ENCODE measurements around the gene SPTLC1.
"Not testable (repeated sequence)": the region's sequence is repeated elsewhere in the genome, so short reads cannot be mapped to it uniquely, and the experiment has no call there.

SPTLC1 gene

DNA sequence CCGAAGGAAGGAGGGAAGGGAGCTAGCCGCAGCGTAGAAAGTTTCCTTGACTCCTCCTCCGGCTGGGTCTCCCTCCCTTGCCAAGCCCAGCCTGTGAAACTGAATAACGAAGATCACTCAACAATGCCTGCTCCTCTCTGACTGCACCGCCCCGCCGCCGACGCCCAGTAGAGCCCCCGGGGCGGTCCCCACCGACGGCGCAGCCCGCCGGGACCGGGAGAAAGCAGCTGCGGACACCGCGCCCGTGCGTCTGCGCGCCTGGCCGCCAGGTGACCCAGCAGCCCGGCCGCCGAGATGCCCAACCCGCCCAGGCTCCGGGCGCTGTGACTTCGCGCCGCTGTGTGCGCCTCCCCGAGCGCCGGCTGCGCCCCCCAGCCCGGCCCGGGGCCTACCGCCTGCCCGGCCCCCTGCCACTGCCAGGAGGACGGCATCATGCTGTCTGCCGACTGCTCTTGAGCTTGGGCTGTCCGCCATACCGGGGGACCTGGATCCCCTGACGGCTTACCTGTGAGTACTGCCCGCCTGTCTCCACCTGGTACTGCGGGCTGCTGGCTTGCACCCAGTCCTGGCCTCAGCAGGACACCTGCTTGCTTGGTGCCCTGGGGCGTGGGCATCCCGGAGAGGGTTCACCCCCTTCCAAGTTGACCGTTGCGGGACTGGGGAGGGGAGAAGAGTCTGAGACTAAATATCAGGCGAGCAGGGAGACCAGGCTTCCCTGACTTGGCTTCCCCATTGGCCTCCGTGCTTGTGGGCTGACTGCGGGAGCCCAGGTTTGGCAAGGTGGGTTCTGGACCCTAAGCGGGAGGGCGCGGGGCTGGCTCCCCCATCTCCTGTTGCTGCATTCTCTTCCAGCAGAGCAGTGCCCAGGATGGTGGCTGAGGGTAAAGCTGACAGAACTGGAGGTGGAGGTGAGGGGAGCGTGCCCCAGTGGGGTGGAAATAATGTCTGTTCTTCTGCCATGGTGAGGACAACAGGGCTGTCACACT, 26.2 kb upstream of the SPTLC1 start:
- H3K27ac ChIP-seq: no peak overlapping the region
- H3K4me1 ChIP-seq (ENCODE audit: control insufficient read depth in 1 of 2, insufficient read depth in 1 of 2, low read depth in 1 of 2, low read length in 1 of 2): peaks cover 9 to 22% of the 10 kb centered on the region in 2 experiments
- no peaks in the 10 kb centered on the region for H3K9me3 ChIP-seq
- peak overlapping the region in 1 of 2 experiments; percentile 30 for H3K4me3 ChIP-seq (ENCODE audit: low read depth in 1 of 2, low read length in 1 of 2)
- peaks cover 42% of the 10 kb centered on the region for H3K27me3 ChIP-seq
- H3K36me3 ChIP-seq: no peaks in the 10 kb centered on the region
- TF ChIP-seq, protein P1, sequence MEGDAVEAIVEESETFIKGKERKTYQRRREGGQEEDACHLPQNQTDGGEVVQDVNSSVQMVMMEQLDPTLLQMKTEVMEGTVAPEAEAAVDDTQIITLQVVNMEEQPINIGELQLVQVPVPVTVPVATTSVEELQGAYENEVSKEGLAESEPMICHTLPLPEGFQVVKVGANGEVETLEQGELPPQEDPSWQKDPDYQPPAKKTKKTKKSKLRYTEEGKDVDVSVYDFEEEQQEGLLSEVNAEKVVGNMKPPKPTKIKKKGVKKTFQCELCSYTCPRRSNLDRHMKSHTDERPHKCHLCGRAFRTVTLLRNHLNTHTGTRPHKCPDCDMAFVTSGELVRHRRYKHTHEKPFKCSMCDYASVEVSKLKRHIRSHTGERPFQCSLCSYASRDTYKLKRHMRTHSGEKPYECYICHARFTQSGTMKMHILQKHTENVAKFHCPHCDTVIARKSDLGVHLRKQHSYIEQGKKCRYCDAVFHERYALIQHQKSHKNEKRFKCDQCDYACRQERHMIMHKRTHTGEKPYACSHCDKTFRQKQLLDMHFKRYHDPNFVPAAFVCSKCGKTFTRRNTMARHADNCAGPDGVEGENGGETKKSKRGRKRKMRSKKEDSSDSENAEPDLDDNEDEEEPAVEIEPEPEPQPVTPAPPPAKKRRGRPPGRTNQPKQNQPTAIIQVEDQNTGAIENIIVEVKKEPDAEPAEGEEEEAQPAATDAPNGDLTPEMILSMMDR (IDR thresholded peaks at IDR 0.05): no peak

GRCh38 chr9:92140754-92141143, 25.5 kb upstream of the SPTLC1 start:
- Histone ChIP-seq H3K9me3 (no peaks in the 10 kb centered on the region), H3K27me3 (peaks cover 49% of the 10 kb centered on the region), H3K4me3 (ENCODE audit: low read depth in 1 of 2, low read length in 1 of 2) (peak overlapping the region in 1 of 2 experiments; percentile 30), H3K27ac (no peak overlapping the region), H3K4me1 (ENCODE audit: control insufficient read depth in 1 of 2, insufficient read depth in 1 of 2, low read depth in 1 of 2, low read length in 1 of 2) (peaks cover 8 to 21% of the 10 kb centered on the region in 2 experiments), H3K36me3 (no peaks in the 10 kb centered on the region)
- TF ChIP-seq, protein P1 (IDR thresholded peaks at IDR 0.05): no peak

- Histone ChIP-seq H3K27me3 (peaks cover 54% of the 10 kb centered on the region), H3K4me1 (ENCODE audit: control insufficient read depth in 1 of 2, insufficient read depth in 1 of 2, low read depth in 1 of 2, low read length in 1 of 2) (peaks cover 8 to 21% of the 10 kb centered on the region in 2 experiments), H3K36me3 (no peaks in the 10 kb centered on the region), H3K4me3 (ENCODE audit: low read depth in 1 of 2, low read length in 1 of 2) (peak overlapping the region in 1 of 2 experiments; percentile 30), H3K9me3 (no peaks in the 10 kb centered on the region), H3K27ac (no peak overlapping the region)
- TF ChIP-seq, protein P1 (IDR thresholded peaks at IDR 0.05): peak; percentile 94
These were observed 25.0 kb upstream of the SPTLC1 start for GRCh38 chr9:92140074-92140753.

DNA sequence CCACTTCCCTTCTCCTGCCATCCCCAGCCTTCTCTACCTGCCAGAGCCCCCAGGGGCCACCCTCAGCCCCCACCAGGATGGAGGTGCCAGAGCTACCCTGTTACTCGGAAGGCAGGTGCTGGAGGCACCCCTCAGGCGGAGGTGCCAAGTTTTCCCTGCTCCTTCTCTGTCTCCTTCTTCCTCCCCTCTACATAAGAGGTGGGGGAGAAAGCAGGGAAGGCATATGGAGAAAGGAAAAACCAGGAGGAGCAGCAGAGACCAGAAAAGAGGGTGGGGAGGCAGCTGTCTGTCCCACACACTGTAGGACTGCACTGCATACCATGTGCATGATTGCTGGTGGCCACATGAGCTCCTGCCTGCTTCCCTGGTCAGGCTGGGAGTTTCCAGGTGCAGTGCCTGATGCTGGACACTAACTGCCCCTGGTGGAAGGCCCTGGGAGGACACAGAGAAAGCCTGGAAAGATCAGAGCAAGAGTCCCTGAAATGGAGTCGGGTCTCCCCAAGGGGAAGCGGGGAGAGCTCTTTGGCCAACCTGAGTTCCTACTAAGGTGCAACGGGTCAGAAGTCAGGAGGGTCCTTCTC, 23.8 kb upstream of the SPTLC1 start:
- H3K36me3 ChIP-seq; H3K27ac ChIP-seq; H3K4me3 ChIP-seq (ENCODE audit: low read depth in 1 of 2, low read length in 1 of 2); H3K9me3 ChIP-seq: not testable (repeated sequence)
- Histone ChIP-seq H3K4me1 (ENCODE audit: control insufficient read depth in 1 of 2, insufficient read depth in 1 of 2, low read depth in 1 of 2, low read length in 1 of 2) (peaks cover 9 to 24% of the 10 kb centered on the region in 2 experiments), H3K27me3 (peaks cover 59% of the 10 kb centered on the region)

GRCh38 chr9:92138157-92138959, 23.1 kb upstream of the SPTLC1 start:
- H3K36me3 ChIP-seq: no peaks in the 10 kb centered on the region
- H3K9me3 ChIP-seq: no peaks in the 10 kb centered on the region
- peaks cover 52% of the 10 kb centered on the region for H3K27me3 ChIP-seq
- TF ChIP-seq, protein P1 (IDR thresholded peaks at IDR 0.05): peak; percentile 86
- H3K4me1 ChIP-seq (ENCODE audit: control insufficient read depth in 1 of 2, insufficient read depth in 1 of 2, low read depth in 1 of 2, low read length in 1 of 2): peaks cover 14 to 30% of the 10 kb centered on the region in 2 experiments
- H3K27ac ChIP-seq: no peak overlapping the region
- H3K4me3 ChIP-seq (ENCODE audit: low read depth in 1 of 2, low read length in 1 of 2): no peak overlapping the region

All from neutrophil (primary cell).